ENCODE data around the gene RYK. TPM values are rescaled to one million over a fixed set of nuclear protein-coding genes. Genes with fewer than 3 reads are reported as not detected.

The RYK gene
- total and polyA plus RNA-seq, 8 donors, result 15.8 to 128 (median 42.8) TPM

- WGBS, 5 donors, result 73 to 100% (median 78%) methylated on average over 1 of the region's 1 CpG
- TF ChIP-seq CTCF (IDR thresholded peaks at IDR 0.05) (no peak), POLR2AphosphoS5 (IDR thresholded peaks at IDR 0.05) (no peak), POLR2A (IDR thresholded peaks at IDR 0.05) (no peak), EP300 (IDR thresholded peaks at IDR 0.05) (no peak)
- peaks cover 0 to 10% (median 2%) of the 10 kb centered on the region in 4 donors for H3K9me3 ChIP-seq
- no peaks in the 10 kb centered on the region for H3K27me3 ChIP-seq
- H3K4me1 ChIP-seq, result no peaks in the 10 kb centered on the region
- intact Hi-C loops (cut with DNase I; ENCODE audit: low total_unique reads), result no loop called here
- DNase-seq, result no peak
- H3K27ac ChIP-seq, result no peak overlapping the region
- no peak overlapping the region for H3K4me3 ChIP-seq
- peaks cover 0 to under 1% (median 0%) of the 10 kb centered on the region in 4 donors for H3K36me3 ChIP-seq
These were observed 116.4 kb downstream of the RYK start for GRCh38 chr3:134134240-134134639.

GRCh38 chr3:134132961-134133360 lies 117.7 kb downstream of the RYK start:
- Histone ChIP-seq H3K27ac (no peak overlapping the region), H3K27me3 (no peaks in the 10 kb centered on the region), H3K9me3 (peaks cover 0 to 16% (median 4%) of the 10 kb centered on the region in 4 donors), H3K36me3 (peaks cover 0 to 7% (median 2%) of the 10 kb centered on the region in 4 donors), H3K4me3 (no peak overlapping the region), H3K4me1 (no peaks in the 10 kb centered on the region)
- DNase-seq, result no peak
- TF ChIP-seq POLR2AphosphoS5 (IDR thresholded peaks at IDR 0.05), result no peak
- TF ChIP-seq POLR2A (IDR thresholded peaks at IDR 0.05), result no peak
- no peak for TF ChIP-seq CTCF (IDR thresholded peaks at IDR 0.05)
- TF ChIP-seq EP300 (IDR thresholded peaks at IDR 0.05), result no peak
- intact Hi-C loops (cut with DNase I; ENCODE audit: low total_unique reads), result no loop called here
- WGBS, 5 donors, result 32 to 43% (median 38%) methylated on average over 3 of the region's 3 CpGs

- Histone ChIP-seq H3K9me3 (peaks cover 0 to 37% (median 13%) of the 10 kb centered on the region in 4 donors), H3K27ac (no peak overlapping the region), H3K4me1 (no peaks in the 10 kb centered on the region), H3K36me3 (peaks cover 0 to 7% (median 2%) of the 10 kb centered on the region in 4 donors), H3K4me3 (no peak overlapping the region), H3K27me3 (no peaks in the 10 kb centered on the region)
- intact Hi-C loops (cut with DNase I; ENCODE audit: low total_unique reads), result no loop called here
- 48 to 61% (median 57%) methylated on average over 1 of the region's 1 CpG for WGBS, 5 donors
- TF ChIP-seq POLR2A (IDR thresholded peaks at IDR 0.05), result no peak
- no peak for TF ChIP-seq POLR2AphosphoS5 (IDR thresholded peaks at IDR 0.05)
- TF ChIP-seq EP300 (IDR thresholded peaks at IDR 0.05), result no peak
- TF ChIP-seq CTCF (IDR thresholded peaks at IDR 0.05), result no peak
- DNase-seq, result no peak
These were observed 124.5 kb downstream of the RYK start for GRCh38 chr3:134126153-134126552.

- H3K27me3 ChIP-seq, result no peaks in the 10 kb centered on the region
- TF ChIP-seq EP300 (IDR thresholded peaks at IDR 0.05), result no peak
- TF ChIP-seq CTCF (IDR thresholded peaks at IDR 0.05), result no peak
- TF ChIP-seq POLR2AphosphoS5 (IDR thresholded peaks at IDR 0.05), result no peak
- no peak for TF ChIP-seq POLR2A (IDR thresholded peaks at IDR 0.05)
- WGBS, 5 donors, result 94 to 99% (median 97%) methylated on average over 2 of the region's 2 CpGs
- H3K4me1 ChIP-seq, result no peaks in the 10 kb centered on the region
- H3K4me3 ChIP-seq, result no peak overlapping the region
- H3K36me3 ChIP-seq, result no peaks in the 10 kb centered on the region
- H3K27ac ChIP-seq, result no peak overlapping the region
- DNase-seq, result no peak
- intact Hi-C loops (cut with DNase I; ENCODE audit: low total_unique reads), result no loop called here
- H3K9me3 ChIP-seq, result peaks cover under 1 to 23% (median 13%) of the 10 kb centered on the region in 4 donors
These were observed 135.9 kb downstream of the RYK start for GRCh38 chr3:134114726-134115125.
